SK-N-SH treated with all-trans-retinoic acid at 6 μM for 48 hours (cell line): Measurements from ENCODE around the gene OAS2.

Source experiments
- CREB5 ChIP-seq: fragments of 250-450 bp; sonication (Bioruptor Pico); IDR thresholded peaks from 2 replicates; pipeline ENCODE4 v1.5.1; 2020; ENCODE audit warnings: low read depth, mild to moderate bottlenecking, moderate library complexity
- TCF4 ChIP-seq: fragments of 250-450 bp; sonication (Bioruptor Pico); IDR thresholded peaks from 2 replicates; pipeline ENCODE4 v1.8.0; 2021; ENCODE audit warnings: mild to moderate bottlenecking, moderate library complexity, borderline replicate concordance
- TOX ChIP-seq: fragments of 250-450 bp; sonication (Bioruptor Pico); IDR thresholded peaks from 2 replicates; pipeline ENCODE4 v1.8.0; 2021; ENCODE audit warnings: mild to moderate bottlenecking, moderate library complexity, borderline replicate concordance
- ZFP30 ChIP-seq: fragments of 450-650 bp; formaldehyde crosslinking; IDR thresholded peaks from 2 replicates; pipeline ENCODE4 v1.5.0; 2022; ENCODE audit warnings: mild to moderate bottlenecking, moderate library complexity
- TF ChIP-seq, protein P1 (sequence below): fragments of 250-450 bp; sonication (Bioruptor Pico); IDR thresholded peaks from 2 replicates; pipeline ENCODE4 v1.8.0; 2020; ENCODE audit warnings: mild to moderate bottlenecking, moderate library complexity, borderline replicate concordance

DNA sequence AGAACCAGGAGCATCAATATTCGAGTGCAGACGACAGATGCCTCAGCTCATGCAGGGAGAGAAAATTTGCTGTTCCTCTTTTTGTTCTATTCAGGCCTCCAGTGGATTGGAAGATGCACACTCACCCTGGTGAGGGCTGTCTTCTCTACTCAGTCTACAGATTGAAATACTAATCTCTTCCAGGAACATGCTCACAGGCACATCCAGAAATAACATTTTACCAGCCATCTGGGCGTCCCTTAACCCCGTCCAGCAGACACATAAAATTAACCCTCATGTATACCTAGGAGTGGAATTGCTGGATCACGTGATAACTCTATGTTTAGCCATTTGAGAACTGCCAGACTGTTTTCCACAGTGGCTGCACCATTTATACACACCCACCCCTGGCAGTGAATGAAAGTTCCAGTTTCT lies 4.5 kb upstream of the OAS2 start:
- no peak for TF ChIP-seq TOX (CRISPR knock-in tag)
- TF ChIP-seq, protein P1, sequence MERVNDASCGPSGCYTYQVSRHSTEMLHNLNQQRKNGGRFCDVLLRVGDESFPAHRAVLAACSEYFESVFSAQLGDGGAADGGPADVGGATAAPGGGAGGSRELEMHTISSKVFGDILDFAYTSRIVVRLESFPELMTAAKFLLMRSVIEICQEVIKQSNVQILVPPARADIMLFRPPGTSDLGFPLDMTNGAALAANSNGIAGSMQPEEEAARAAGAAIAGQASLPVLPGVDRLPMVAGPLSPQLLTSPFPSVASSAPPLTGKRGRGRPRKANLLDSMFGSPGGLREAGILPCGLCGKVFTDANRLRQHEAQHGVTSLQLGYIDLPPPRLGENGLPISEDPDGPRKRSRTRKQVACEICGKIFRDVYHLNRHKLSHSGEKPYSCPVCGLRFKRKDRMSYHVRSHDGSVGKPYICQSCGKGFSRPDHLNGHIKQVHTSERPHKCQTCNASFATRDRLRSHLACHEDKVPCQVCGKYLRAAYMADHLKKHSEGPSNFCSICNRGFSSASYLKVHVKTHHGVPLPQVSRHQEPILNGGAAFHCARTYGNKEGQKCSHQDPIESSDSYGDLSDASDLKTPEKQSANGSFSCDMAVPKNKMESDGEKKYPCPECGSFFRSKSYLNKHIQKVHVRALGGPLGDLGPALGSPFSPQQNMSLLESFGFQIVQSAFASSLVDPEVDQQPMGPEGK (CRISPR knock-in tag) = no peak
- TF ChIP-seq ZFP30 (CRISPR knock-in tag) = no peak
- TF ChIP-seq CREB5 = no peak
- TF ChIP-seq TCF4 (CRISPR knock-in tag) = no peak
